GM18873 (cell line): ENCODE data around the gene SKIDA1.

Source experiments
- ATAC-seq: cut with Tn5 transposase; IDR thresholded peaks from one replicate; pipeline ENCODE4 v1.9.1; 2021; ENCODE audit warnings: mild to moderate bottlenecking, moderate library complexity, moderate number of reproducible peaks; ENCODE audit not compliant: unreplicated experiment, low FRiP score

The SKIDA1 gene

GRCh38 chr10:21488246-21488956 lies 37.1 kb downstream of the SKIDA1 start:
- no peak for ATAC-seq

GRCh38 chr10:21487416-21488180 lies 37.9 kb downstream of the SKIDA1 start:
- no peak for ATAC-seq

- ATAC-seq, result no peak
Measured at GRCh38 chr10:21482821-21483220, 42.7 kb downstream of the SKIDA1 start.

GRCh38 chr10:21481407-21481806 lies 44.1 kb downstream of the SKIDA1 start:
- ATAC-seq, result no peak

GRCh38 chr10:21479570-21480315 lies 45.7 kb downstream of the SKIDA1 start:
- ATAC-seq, result no peak

GRCh38 chr10:21475393-21475792 lies 50.1 kb downstream of the SKIDA1 start:
- no peak for ATAC-seq

- ATAC-seq, result no peak
Measured at GRCh38 chr10:21473541-21473940, 51.9 kb downstream of the SKIDA1 start.

GRCh38 chr10:21473135-21473534 lies 52.3 kb downstream of the SKIDA1 start:
- ATAC-seq, result no peak

- no peak for ATAC-seq
Measured at GRCh38 chr10:21468086-21468485, 57.4 kb downstream of the SKIDA1 start.

GRCh38 chr10:21467633-21468032 lies 57.8 kb downstream of the SKIDA1 start:
- no peak for ATAC-seq

- ATAC-seq, result no peak
Measured at GRCh38 chr10:21464134-21464533, 61.3 kb downstream of the SKIDA1 start.
